GM18502 (cell line): Measurements from ENCODE around the gene ZDHHC7.

Source experiments
- ATAC-seq: cut with Tn5 transposase; IDR thresholded peaks from one replicate; pipeline ENCODE4 v1.9.1; 2021; ENCODE audit warnings: mild to moderate bottlenecking; ENCODE audit not compliant: unreplicated experiment, poor library complexity

The ZDHHC7 gene

DNA sequence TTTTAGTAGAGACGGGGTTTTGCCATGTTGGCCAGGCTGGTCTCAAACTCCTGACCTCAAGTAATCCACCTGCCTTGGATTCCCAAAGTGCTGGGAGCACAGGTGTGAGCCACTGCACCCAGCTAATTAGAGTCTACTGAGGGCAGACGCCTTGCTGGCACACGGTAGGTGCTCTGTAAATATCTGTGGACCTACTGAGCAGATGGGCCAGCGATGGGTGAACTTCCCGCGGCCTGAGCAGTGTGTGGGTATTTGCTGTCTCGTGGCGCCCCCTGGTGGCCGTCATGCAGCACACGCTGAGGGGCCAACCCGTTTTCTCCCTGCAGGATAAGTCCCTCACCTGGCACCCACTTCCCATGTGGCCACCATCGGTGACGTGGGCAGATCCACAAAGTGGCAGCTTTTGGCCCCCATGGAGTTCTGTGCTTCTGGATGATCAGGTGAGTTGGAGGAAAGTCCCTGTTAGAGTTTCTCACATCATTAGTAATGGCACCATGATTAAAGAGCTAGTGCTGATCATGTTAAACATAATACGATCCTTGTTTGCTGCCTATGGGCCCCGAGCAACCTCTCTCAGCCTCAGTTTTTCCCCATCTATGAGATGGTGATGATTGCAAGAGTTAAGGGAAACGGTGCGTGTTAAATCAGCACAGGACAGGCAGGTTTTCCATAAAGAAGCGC is 40.7 kb downstream of the ZDHHC7 start:
- peak; percentile 64 for ATAC-seq

DNA sequence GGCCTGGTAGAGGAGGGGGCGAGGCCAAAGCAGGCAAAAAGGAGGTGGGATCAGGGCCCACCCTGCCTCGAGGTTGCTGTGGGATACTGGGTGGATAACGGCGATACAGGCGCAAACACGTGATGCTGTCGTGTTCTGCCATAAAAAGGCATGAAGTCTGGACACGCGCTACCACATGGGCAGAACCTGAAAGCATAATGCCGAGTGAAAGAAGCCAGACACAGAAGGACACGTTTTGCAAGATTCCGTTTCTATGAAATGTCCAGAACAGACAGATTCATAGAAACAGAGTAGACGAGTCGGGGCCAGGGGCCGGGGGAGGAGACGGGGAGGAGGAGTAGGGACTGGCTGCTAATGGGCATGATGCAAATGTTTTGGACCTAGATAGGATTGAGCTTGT is 43.5 kb downstream of the ZDHHC7 start:
- ATAC-seq = no peak

DNA sequence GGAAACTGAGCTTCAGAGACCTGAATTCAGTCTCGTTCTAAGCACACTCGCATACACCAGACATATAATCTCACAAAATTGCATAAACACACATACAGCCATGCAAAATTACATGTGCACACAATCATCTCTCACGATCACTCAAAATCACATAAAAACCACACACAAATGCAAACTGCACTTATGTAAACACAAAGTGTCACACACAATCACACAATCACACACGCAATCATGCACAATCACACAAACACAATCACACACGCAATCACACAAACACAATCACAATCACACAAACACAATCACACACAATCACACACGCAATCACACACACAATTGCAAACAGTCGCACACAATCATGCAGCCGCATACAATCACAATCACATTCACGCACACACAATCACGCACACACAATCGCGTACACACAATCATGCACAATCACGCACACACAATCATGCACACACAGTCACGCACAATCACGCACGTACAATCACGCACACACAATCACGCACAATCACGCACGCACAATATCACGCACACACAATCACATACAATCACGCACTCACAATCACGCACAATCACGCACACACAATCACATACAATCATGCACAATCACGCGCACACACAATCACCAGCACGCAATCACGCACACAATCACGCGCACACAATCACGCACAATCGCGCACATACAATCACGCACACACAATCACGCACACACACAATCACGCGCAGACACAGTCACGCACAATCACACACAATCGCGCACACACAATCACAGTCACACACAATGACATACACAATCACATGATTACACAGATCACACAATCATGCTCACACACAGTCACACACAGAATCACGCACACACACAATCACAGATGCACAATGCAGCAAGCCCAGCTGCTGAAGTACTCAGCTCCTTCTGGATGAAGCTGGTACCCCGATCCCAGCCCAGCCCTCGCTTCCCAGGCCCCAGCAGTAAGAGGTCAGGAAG is 45.6 kb downstream of the ZDHHC7 start:
- ATAC-seq = no peak

GRCh38 chr16:84964386-84965128 is 46.8 kb downstream of the ZDHHC7 start:
- ATAC-seq = no peak

- no peak for ATAC-seq
Measured at GRCh38 chr16:84963066-84963465, 48.3 kb downstream of the ZDHHC7 start.

DNA sequence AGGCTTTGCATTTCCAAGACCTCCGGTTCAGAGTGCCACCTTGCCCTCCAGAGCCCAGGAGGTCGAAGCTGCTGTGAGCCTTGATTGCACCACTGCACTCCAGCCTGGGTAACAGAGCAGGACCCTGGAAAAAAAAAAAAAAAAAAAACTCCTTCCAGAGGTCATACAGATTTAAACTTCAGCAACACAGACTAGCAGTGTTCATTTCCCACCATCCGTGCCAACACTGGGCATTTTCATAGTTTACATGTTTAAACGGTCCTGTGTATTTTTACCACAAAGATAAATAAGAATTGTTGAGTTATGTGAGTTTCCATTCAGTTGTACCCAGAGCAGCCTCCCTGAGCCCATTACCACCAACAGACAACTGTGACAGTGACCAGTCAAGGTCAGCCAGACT is 50.4 kb downstream of the ZDHHC7 start:
- no peak for ATAC-seq

- no peak for ATAC-seq
Measured at GRCh38 chr16:84959784-84960417, 51.4 kb downstream of the ZDHHC7 start.

DNA sequence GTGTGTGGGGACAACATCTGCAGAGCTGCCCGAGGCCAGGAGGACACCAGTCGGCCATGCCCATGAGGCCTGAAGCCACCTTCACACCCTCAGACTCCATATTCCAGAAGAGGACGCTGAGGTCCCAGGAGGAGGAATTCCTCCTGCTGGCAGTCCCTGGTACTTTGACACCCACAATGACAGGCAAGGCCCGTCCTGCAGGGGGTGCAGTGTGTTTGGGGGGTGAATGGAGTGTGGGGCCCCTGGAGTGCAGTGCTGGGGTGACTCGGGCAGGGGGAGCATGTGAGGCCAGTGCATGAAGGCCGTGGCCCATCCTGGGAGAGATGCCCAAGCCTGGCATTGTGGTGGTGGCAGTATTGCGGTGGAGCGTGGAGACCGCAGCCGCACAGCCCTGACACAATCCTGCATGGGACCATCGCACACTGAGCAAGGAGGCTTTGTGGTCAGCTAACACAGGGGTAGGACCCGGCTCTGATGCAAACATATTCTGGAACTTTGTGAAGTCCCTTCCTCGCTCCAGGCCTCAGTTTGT is 52.2 kb downstream of the ZDHHC7 start:
- no peak for ATAC-seq

DNA sequence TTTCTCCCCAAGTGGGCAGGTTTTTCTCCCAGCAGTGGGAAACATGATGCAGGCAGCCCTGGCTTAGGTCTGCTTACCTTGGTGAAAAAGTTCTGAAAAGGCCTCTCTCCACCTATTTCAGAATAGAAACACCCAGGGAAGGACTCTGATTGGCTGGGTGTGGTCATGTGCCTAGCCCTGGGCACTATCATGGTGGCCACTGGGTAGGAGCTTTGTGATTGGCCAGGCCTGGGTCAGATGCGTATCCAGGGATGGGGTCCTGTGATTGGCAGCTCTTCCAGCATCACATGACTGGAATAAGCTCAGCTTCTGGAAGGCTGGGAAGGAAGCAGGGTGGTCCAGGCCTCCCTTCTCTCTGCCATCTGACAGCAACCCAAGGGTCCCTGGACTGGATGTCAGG is 53.5 kb downstream of the ZDHHC7 start:
- ATAC-seq = no peak

- ATAC-seq = no peak
Measured at GRCh38 chr16:84957192-84957591, 54.1 kb downstream of the ZDHHC7 start.

GRCh38 chr16:84955427-84955826 is 55.9 kb downstream of the ZDHHC7 start:
- ATAC-seq = no peak

DNA sequence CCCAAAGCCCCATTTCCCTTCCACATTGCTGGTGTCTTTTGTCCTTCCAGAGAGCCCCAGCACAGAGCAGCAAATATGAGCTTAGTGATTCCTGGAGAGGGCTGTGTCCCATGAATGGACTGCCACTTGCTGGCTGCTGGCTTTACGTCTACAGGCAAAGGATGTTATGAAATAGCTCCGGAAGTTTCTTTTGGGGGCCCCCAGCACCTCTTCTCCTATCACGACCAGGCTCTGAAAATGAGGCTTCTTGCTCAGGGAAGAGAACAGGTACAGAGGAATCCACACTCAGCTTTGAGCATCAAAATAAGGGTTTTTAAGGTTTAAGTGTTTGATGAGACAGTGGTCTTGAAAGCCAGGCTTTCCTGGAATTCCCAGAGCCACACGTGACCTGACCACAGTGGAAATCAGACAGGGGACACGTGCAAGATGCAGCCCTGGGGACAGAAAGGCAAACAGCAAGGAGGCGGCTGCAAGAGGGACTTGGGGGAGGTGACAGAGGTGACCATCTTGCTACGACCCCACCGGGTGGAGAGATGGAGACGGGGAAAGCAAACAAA is 58.1 kb downstream of the ZDHHC7 start:
- no peak for ATAC-seq

GRCh38 chr16:84952335-84953189 is 58.8 kb downstream of the ZDHHC7 start:
- ATAC-seq = no peak

DNA sequence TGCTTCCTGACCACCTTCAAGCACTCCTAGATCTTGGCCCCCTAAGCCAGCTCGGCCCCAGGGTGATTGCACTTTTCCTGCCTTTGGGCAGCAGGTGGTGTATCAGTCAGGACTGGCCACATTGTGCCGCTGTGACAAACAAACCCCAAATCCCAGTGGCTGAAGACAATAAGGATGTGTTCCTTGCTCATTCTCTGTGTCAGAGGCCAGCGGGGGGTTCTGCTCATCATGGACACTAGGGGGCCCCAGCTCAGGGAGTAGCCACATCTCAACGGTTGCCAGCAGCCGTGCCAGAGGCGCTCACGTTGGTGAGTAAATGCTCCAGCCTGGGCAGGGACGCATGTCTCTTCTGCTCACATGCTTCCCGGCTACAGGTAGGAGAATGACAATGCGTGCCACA is 60.4 kb downstream of the ZDHHC7 start:
- ATAC-seq = no peak

- no peak for ATAC-seq
Measured at GRCh38 chr16:84949772-84950436, 61.4 kb downstream of the ZDHHC7 start.

DNA sequence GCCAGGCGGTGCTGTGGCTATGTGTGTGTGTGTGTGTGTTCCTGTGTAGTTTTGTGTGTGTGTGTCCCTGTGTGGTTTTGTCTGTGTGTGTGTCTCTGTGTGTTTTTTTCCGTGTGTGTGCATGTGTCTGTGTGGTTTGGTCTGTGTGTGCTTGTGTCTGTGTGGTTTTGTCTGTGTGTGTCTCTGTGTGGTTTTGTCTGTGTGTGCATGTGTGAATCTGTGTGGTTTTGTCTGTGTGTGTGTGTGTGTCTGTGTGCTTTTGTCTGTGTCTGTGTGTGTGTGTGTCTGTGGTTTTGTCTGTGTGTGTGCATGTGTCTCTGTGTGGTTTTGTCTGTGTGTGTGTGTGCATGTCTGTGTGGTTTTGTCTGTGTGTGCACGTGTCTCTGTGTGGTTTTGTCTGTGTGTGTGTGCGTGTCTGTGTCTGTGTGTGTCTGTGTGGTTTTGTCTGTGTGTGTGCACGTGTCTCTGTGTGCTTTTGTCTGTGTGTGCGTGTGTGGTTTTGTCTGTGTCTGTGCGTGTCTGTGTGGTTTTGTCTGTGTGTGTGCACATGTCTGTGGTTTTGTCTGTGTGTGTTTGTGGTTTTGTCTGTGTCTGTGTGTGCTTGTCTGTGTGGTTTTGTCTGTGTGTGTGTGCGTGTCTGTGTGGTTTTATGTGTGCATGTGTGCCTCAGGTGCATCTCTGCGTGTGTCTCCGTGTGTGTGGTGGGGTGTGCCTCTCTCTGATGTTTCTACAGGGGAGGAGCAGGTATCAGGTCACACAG is 62.3 kb downstream of the ZDHHC7 start:
- no peak for ATAC-seq

GRCh38 chr16:84947996-84948850 is 63.1 kb downstream of the ZDHHC7 start:
- ATAC-seq = no peak
